ENCODE measurements around the gene ANGPTL8.

ANGPTL8 gene

DNA sequence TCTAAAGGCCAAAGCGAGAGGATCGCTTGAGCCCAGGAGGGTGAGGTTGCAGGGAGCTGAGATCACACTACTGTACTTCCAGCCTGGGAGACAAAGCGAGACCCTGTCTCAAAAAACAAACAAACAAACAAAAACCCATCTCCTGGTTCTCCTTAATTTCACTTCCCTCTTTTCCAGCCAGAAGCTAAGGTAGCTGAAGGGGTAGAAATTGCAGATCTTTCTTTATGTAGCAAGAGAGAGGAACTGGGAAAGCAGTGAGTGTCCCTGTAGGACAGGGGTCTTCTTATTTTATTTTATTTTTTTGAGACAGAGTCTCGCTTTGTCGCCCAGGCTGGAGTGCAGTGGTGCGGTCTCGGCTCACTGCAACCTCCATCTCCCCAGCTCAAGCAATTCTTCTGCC lies 52.0 kb downstream of the ANGPTL8 start:
- DNase-seq (ENCODE audit: low read depth): no peak
